Activated CD8-positive, alpha-beta T cell treated with anti-CD3 and anti-CD28 coated beads for 36 hours (primary cell): ENCODE results near the gene GOLPH3. TPM values are rescaled to one million over a fixed set of nuclear protein-coding genes. Genes with fewer than 3 reads are reported as not detected.
A peak's percentile ranks its signal among the peaks of the same experiment; 100 is the strongest.
"Not testable (repeated sequence)": the region's sequence is repeated elsewhere in the genome, so short reads cannot be mapped to it uniquely, and the experiment has no call there.

Experiments used
- ATAC-seq: fragments of 200-7000 bp; cut with Tn5 transposase; one replicate; pipeline ENCODE4 v1.10.0; 2021; ENCODE audit warnings: mild to moderate bottlenecking, moderate library complexity
- CTCF ChIA-PET: fragments of 350-600 bp; sonication (Branson Sonifier 250); formaldehyde crosslinking; loops from one replicate; lab custom pipeline; 2021; ENCODE audit warnings: antibody characterized with exemption; lab: Charles Lee
- POLR2A ChIA-PET: fragments of 350-600 bp; sonication (Branson Sonifier 250); formaldehyde crosslinking; loops from one replicate; lab custom pipeline; 2021; ENCODE audit warnings: antibody characterized with exemption; lab: Charles Lee
- DNase-seq: peaks from one replicate; pipeline ENCODE4 v3.0.0-alpha.2; 2020
- H3K27ac Mint-ChIP-seq: one replicate; pipeline ENCODE4 v1.8.0; 2021; ENCODE audit warnings: mild to moderate bottlenecking, mixed read lengths
- H3K27me3 Mint-ChIP-seq: one replicate; pipeline ENCODE4 v1.8.0; 2021; ENCODE audit warnings: mixed read lengths
- H3K36me3 Mint-ChIP-seq: one replicate; pipeline ENCODE4 v1.8.0; 2021; ENCODE audit warnings: low read depth, mixed read lengths
- H3K4me1 Mint-ChIP-seq: one replicate; pipeline ENCODE4 v1.8.0; 2021; ENCODE audit warnings: low read depth, mixed read lengths
- H3K4me3 Mint-ChIP-seq: one replicate; pipeline ENCODE4 v1.8.0; 2021; ENCODE audit warnings: mild to moderate bottlenecking, moderate library complexity, mixed read lengths
- H3K9me3 Mint-ChIP-seq: one replicate; pipeline ENCODE4 v1.8.0; 2021; ENCODE audit warnings: mixed read lengths
- intact Hi-C: fragments of 100-400 bp; cut with micrococcal nuclease; formaldehyde crosslinking; loops from one replicate; pipeline ENCODE4 v1.10.0; 2022
- total RNA-seq, 2 experiments: library from RNA; stranded (reverse); gene quantifications; one replicate each; pipeline ENCODE4 v1.2.3, GENCODE V29; 2021
- TF ChIP-seq, protein P1 (sequence below): fragments of 200-600 bp; IDR thresholded peaks from one replicate; pipeline ENCODE4 v1.8.0; 2022; ENCODE audit warnings: antibody characterized with exemption, mild to moderate bottlenecking

GOLPH3 gene
- total RNA-seq = 10 to 100 TPM; 53.2 to 56.7 TPM

DNA sequence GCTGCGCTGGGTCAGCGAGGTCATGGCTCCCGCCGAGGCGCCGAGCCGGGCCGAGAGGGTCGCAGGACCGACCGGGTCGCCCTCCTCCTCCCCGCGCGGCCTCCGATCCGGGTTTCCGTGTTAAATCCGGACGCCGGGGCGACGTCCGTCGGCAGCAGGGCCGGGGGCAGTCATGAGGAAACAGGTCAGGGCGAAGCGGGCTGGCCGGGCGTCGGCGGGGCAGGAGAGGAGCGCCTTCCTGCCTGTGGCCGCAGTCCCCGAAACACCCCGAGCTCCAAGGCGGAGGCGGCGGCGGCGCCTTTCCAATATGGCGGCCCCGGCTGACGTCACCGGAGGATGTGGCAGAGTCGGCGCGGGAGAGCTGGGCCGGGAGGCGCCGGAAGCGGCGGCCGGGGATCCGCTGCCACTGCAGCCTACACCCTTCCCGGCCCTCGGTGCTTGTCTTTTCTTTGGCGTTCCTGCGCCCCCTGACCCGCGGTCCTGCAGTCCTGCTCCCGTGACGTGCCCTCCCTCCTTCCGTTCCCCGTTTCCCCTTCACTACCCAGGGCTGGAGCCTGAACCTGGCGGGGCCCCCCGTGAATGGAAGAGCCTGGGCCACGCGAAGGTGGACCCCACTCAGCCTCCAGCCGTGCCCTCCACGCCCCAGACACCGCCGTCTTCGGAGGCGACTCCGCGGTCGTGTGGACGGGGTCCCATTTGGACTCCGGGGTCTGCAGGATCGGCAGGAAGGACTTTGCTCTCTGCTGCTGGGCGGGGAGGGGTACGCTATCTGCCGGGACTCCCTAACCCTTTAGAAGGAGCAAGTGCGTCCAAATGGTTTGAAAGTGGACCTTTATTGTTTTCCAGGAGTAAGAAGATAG is at the start of gene GOLPH3:
Gene GOLPH3 (minus strand): TSS at position 309 of the 860 bp plus-strand sequence. CDS start 285 bp downstream, at position 24.
- Mint-ChIP-seq H3K9me3 (peaks cover 1% of the 10 kb centered on the region), H3K27ac (peak within 1 kb of the TSS; percentile 96), H3K36me3 (peaks cover 35% of the 10 kb centered on the region), H3K4me1 (peaks cover 24% of the 10 kb centered on the region), H3K4me3 (peak within 1 kb of the TSS; percentile 94), H3K27me3 (peaks cover 3% of the 10 kb centered on the region)
- intact Hi-C loops = no loop called here
- TF ChIP-seq, protein P1, sequence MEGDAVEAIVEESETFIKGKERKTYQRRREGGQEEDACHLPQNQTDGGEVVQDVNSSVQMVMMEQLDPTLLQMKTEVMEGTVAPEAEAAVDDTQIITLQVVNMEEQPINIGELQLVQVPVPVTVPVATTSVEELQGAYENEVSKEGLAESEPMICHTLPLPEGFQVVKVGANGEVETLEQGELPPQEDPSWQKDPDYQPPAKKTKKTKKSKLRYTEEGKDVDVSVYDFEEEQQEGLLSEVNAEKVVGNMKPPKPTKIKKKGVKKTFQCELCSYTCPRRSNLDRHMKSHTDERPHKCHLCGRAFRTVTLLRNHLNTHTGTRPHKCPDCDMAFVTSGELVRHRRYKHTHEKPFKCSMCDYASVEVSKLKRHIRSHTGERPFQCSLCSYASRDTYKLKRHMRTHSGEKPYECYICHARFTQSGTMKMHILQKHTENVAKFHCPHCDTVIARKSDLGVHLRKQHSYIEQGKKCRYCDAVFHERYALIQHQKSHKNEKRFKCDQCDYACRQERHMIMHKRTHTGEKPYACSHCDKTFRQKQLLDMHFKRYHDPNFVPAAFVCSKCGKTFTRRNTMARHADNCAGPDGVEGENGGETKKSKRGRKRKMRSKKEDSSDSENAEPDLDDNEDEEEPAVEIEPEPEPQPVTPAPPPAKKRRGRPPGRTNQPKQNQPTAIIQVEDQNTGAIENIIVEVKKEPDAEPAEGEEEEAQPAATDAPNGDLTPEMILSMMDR = no peak
- DNase-seq (peak; percentile 97), ATAC-seq (peak; percentile 88)
- ChIA-PET CTCF (interaction anchor here (1.4 kb wide), 1 partner anchor 15 kb away, joined by 3 read pairs; no protein-coding TSS in a partner anchor), POLR2A (interaction anchor here (0.6 to 1.9 kb wide), 12 partner anchors 8 to 421 kb away, joined by 3 to 11 read pairs (median 4); no protein-coding TSS in a partner anchor)

DNA sequence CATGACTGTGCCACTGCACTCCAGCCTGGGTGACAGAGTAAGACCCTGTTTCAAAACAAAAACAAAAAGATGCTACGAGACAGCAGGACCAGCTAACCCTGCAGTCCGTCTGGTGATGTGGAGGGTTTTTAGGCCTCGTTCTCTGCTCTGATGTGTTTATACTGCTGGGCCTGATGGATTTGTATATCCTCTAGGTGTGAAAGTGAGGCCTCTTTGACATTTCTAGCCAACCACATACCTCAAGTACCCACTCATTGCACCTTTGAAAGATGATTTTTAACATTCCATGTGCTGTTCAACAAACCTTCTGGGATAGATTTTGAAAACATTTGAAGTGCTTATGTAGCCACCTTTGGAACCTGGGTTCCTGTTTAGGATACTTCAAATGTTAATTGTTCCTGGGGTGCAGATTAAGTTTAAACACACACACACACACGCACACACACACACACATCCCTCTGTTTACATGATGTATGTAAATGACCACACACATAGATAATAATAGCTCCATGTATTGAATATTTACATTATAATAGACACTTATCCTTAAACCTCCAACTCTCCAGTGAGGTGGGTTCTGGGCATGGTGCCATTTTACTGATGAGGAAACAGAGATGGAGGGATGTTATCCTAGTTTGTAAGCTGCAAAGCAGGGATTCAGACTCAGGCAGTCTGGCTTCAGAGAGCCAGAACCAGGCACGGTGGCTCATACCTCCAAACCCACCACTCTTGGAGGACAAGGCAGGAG is 48.8 kb upstream of the GOLPH3 start:
- Mint-ChIP-seq H3K4me1 (peaks cover 5% of the 10 kb centered on the region), H3K27ac (no peak overlapping the region), H3K36me3 (peaks cover 2% of the 10 kb centered on the region), H3K27me3 (no peaks in the 10 kb centered on the region), H3K4me3 (no peak overlapping the region), H3K9me3 (no peaks in the 10 kb centered on the region)
- intact Hi-C loops = no loop called here
- DNase-seq (no peak), ATAC-seq (peak; percentile 56)
- POLR2A ChIA-PET = no interaction called here
- CTCF ChIA-PET = interaction anchor here (1.4 to 5.0 kb wide), 2 partner anchors 9 to 107 kb away, joined by 3 to 23 read pairs; no protein-coding TSS in a partner anchor
- TF ChIP-seq, protein P1 = no peak

DNA sequence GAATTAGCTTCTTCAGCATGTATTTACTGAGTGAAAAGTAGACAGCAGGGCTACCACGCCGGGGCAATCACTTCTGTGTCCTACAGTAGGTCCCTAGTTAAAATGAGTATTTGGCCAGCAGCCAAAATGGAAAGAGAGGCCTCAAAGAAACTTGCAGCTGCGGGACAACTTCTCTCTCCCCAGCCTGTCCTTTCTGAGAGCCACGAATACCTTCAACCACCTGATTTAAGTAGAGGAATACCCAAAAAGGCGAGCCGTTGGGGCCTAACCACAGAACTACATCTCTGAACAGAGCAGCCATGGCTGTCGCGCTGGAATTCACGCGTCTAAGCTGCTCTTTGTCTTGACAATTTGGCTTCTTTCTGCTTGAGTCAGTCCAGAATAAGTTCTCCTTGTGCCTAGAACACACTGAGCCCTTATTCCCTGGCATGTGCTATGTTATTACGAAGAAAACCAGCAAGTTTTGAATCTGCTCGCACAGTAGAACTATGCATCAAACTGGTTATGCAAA is 43.8 kb upstream of the GOLPH3 start:
- H3K36me3 Mint-ChIP-seq = no peaks in the 10 kb centered on the region

DNA sequence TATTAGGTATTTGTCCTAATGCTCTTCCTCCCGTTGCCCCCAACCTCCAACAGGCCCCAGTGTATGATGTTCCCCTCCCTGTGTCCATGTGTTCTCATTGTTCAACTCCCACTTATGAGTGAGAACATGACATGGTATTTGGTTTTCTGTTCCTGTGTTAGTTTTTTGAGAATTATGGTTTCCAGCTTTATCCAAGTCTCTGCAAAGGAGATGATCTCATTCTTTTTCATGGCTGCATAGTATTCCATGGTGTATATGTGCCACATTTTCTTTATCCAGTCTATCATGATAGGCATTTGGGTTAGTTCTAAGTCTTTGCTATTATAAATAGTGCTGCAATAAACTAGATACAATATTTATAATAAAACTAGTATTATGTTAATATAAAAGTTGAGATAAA is 40.2 kb upstream of the GOLPH3 start:
- POLR2A ChIA-PET, H3K27me3 Mint-ChIP-seq, H3K36me3 Mint-ChIP-seq, H3K4me3 Mint-ChIP-seq, H3K27ac Mint-ChIP-seq, CTCF ChIA-PET, DNase-seq, ATAC-seq, H3K9me3 Mint-ChIP-seq: not testable (repeated sequence)
- H3K4me1 Mint-ChIP-seq = peaks cover 16% of the 10 kb centered on the region
- intact Hi-C loops = loop anchor here (5.0 kb wide), 1 partner anchor 37 kb away; no protein-coding TSS in a partner anchor

More for the DNA sequence above, 43.8 kb upstream of the GOLPH3 start:
- ATAC-seq = no peak
- Mint-ChIP-seq H3K4me3 (no peak overlapping the region), H3K27me3 (no peaks in the 10 kb centered on the region), H3K27ac (no peak overlapping the region), H3K9me3 (peaks cover 3% of the 10 kb centered on the region), H3K4me1 (peaks cover 5% of the 10 kb centered on the region)
- DNase-seq = no peak
- intact Hi-C loops = no loop called here
- TF ChIP-seq, protein P1 = no peak
- POLR2A ChIA-PET = no interaction called here
- CTCF ChIA-PET = no interaction called here

DNA sequence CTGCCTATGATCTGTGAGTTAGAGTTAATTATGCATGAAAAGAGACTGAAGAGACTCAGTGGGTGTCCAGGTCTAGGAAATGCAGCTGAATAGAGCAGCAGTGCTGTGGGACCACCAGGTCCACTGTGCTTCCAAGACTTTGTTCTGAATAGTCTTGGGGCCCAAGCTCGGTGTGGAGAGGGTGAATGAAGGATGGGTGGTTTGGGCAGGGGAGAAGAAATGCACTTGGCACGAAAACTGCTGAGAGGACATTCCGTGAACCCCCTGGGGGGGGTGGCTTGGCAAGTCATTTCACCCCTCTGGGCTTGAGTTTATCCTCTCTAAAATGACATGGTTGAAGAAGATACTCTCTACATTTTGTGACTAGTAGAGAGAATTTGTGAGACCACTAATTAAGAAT is 36.0 kb upstream of the GOLPH3 start:
- H3K27ac Mint-ChIP-seq = peak overlapping the region; percentile 96
- H3K36me3 Mint-ChIP-seq = no peaks in the 10 kb centered on the region
- TF ChIP-seq, protein P1 = no peak
- DNase-seq = no peak
- ATAC-seq = no peak
- ChIA-PET CTCF (no interaction called here), POLR2A (interaction anchor here (0.7 kb wide), 1 partner anchor 122 kb away, joined by 4 read pairs; no protein-coding TSS in a partner anchor)
- intact Hi-C loops = loop anchor here (5.0 kb wide), 1 partner anchor 33 kb away; no protein-coding TSS in a partner anchor
- H3K4me3 Mint-ChIP-seq = no peak overlapping the region
- peaks cover 3% of the 10 kb centered on the region for H3K9me3 Mint-ChIP-seq
- H3K27me3 Mint-ChIP-seq = no peaks in the 10 kb centered on the region
- peaks cover 19% of the 10 kb centered on the region for H3K4me1 Mint-ChIP-seq

DNA sequence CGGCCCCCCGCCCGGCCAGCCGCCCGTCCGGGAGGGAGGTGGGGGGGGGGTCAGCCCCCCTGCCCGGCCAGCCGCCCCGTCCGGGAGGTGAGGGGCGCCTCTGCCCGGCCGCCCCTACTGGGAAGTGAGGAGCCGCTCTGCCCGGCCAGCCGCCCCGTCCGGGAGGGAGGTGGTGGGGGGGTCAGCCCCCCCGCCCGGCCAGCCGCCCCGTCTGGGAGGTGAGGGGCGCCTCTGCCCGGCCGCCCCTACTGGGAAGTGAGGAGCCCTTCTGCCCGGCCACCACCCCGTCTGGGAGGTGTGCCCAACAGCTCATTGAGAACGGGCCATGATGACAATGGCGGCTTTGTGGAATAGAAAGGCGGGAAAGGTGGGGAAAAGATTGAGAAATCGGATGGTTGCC is 34.7 kb upstream of the GOLPH3 start:
- H3K36me3 Mint-ChIP-seq, H3K27me3 Mint-ChIP-seq, intact Hi-C loops, CTCF ChIA-PET, H3K9me3 Mint-ChIP-seq, DNase-seq, POLR2A ChIA-PET, ATAC-seq, H3K4me3 Mint-ChIP-seq, H3K27ac Mint-ChIP-seq: not testable (repeated sequence)
- peaks cover 19% of the 10 kb centered on the region for H3K4me1 Mint-ChIP-seq
